ENCODE results near the gene SCG3. TPM values are rescaled to one million over a fixed set of nuclear protein-coding genes. Genes with fewer than 3 reads are reported as not detected.
A peak's percentile ranks its signal among the peaks of the same experiment; 100 is the strongest.

The SCG3 gene
- total RNA-seq, 1 donor from 2014 or later, result 0.05 TPM

GRCh38 chr15:51727141-51727897 lies 46.0 kb downstream of the SCG3 start:
- peak; percentile 24 for DNase-seq (ENCODE audit: low read depth)

- DNase-seq (ENCODE audit: low read depth), result peak; percentile 64
These were observed 50.4 kb downstream of the SCG3 start for GRCh38 chr15:51731549-51732267.

GRCh38 chr15:51732646-51733045 lies 51.3 kb downstream of the SCG3 start:
- no peak for DNase-seq (ENCODE audit: low read depth)

GRCh38 chr15:51735228-51736010 lies 54.1 kb downstream of the SCG3 start:
- no peak for DNase-seq (ENCODE audit: low read depth)

GRCh38 chr15:51736069-51736468 lies 54.8 kb downstream of the SCG3 start:
- no peak for DNase-seq (ENCODE audit: low read depth)

- peak; percentile 21 for DNase-seq (ENCODE audit: low read depth)
These were observed 55.6 kb downstream of the SCG3 start for GRCh38 chr15:51736751-51737521.

GRCh38 chr15:51737522-51738305 lies 56.4 kb downstream of the SCG3 start, which contains the start of gene LYSMD2:
Gene LYSMD2 (minus strand): TSS chr15:51737655. CDS start chr15:51737622, 33 bp downstream.
- no peak for DNase-seq (ENCODE audit: low read depth)

GRCh38 chr15:51738553-51738952 lies 57.2 kb downstream of the SCG3 start:
- DNase-seq (ENCODE audit: low read depth), result no peak

- no peak for DNase-seq (ENCODE audit: low read depth)
These were observed 57.9 kb downstream of the SCG3 start for GRCh38 chr15:51739061-51739712.

- DNase-seq (ENCODE audit: low read depth), result no peak
These were observed 68.0 kb downstream of the SCG3 start for GRCh38 chr15:51749307-51749706.

- DNase-seq (ENCODE audit: low read depth), result no peak
These were observed 68.9 kb downstream of the SCG3 start for GRCh38 chr15:51750186-51750585.

GRCh38 chr15:51750792-51751696 lies 69.7 kb downstream of the SCG3 start, which contains the start of gene TMOD2:
Gene TMOD2 (plus strand): TSS chr15:51751597. CDS start chr15:51766442, 14,845 bp downstream.
- no peak for DNase-seq (ENCODE audit: low read depth)

GRCh38 chr15:51751697-51752683 lies 70.7 kb downstream of the SCG3 start:
- no peak for DNase-seq (ENCODE audit: low read depth)

- DNase-seq (ENCODE audit: low read depth), result no peak
These were observed 71.6 kb downstream of the SCG3 start for GRCh38 chr15:51752888-51753287.

- DNase-seq (ENCODE audit: low read depth), result no peak
These were observed 73.0 kb downstream of the SCG3 start for GRCh38 chr15:51754267-51754666.

- no peak for DNase-seq (ENCODE audit: low read depth)
These were observed 74.5 kb downstream of the SCG3 start for GRCh38 chr15:51755790-51756189.

GRCh38 chr15:51756482-51756881 lies 75.2 kb downstream of the SCG3 start:
- no peak for DNase-seq (ENCODE audit: low read depth)

- no peak for DNase-seq (ENCODE audit: low read depth)
These were observed 76.1 kb downstream of the SCG3 start for GRCh38 chr15:51757450-51757849.
